WTC11 (cell line): ENCODE measurements around the gene LTA. TPM values are rescaled to one million over a fixed set of nuclear protein-coding genes. Genes with fewer than 3 reads are reported as not detected.

ENCODE experiments used
- ATAC-seq: fragments of 200-7000 bp; cut with Tn5 transposase; 2 replicates; pipeline ENCODE4 v1.10.0; 2021; ENCODE audit warnings: mild to moderate bottlenecking, moderate library complexity
- CTCF ChIA-PET: fragments of 300-600 bp; sonication (Branson Sonifier 250); formaldehyde crosslinking; loops from one replicate; lab custom pipeline; 2021; ENCODE audit warnings: antibody characterized with exemption; lab: Charles Lee
- POLR2A ChIA-PET: fragments of 350-600 bp; sonication (Branson Sonifier 250); formaldehyde crosslinking; loops from one replicate; lab custom pipeline; 2021; ENCODE audit warnings: antibody characterized with exemption; lab: Charles Lee
- DNase-seq: peaks from one replicate; pipeline ENCODE4 v3.0.0; 2021; ENCODE audit warnings: low spot score
- H3K27ac Mint-ChIP-seq: 2 replicates; pipeline ENCODE4 v1.8.0; 2021; ENCODE audit warnings: mixed read lengths
- H3K27me3 Mint-ChIP-seq: 2 replicates; pipeline ENCODE4 v1.8.0; 2021; ENCODE audit warnings: low read depth, mild to moderate bottlenecking, moderate library complexity, mixed read lengths
- H3K36me3 Mint-ChIP-seq: 2 replicates; pipeline ENCODE4 v1.8.0; 2021; ENCODE audit warnings: mixed read lengths
- H3K4me1 Mint-ChIP-seq: 2 replicates; pipeline ENCODE4 v1.8.0; 2022; ENCODE audit warnings: mixed read lengths
- H3K4me3 Mint-ChIP-seq: 2 replicates; pipeline ENCODE4 v1.8.0; 2021; ENCODE audit warnings: mild to moderate bottlenecking, moderate library complexity, mixed read lengths
- H3K9me3 Mint-ChIP-seq: 2 replicates; pipeline ENCODE4 v1.8.0; 2021; ENCODE audit warnings: mixed read lengths
- ARID4B ChIP-seq: sonication (generic); formaldehyde crosslinking; IDR thresholded peaks from 2 replicates; pipeline ENCODE4 v1.8.0; 2023; ENCODE audit warnings: missing genetic modification reagents, mild to moderate bottlenecking, borderline replicate concordance
- ATF2 ChIP-seq: sonication (generic); formaldehyde crosslinking; IDR thresholded peaks from 2 replicates; pipeline ENCODE4 v1.8.1; 2022; ENCODE audit warnings: low read depth, missing genetic modification reagents, borderline replicate concordance
- E2F1 ChIP-seq: sonication (generic); formaldehyde crosslinking; IDR thresholded peaks from 2 replicates; pipeline ENCODE4 v1.8.0; 2022; ENCODE audit warnings: mild to moderate bottlenecking, missing genetic modification reagents
- E2F4 ChIP-seq: sonication (generic); formaldehyde crosslinking; IDR thresholded peaks from 2 replicates; pipeline ENCODE4 v1.8.1; 2022; ENCODE audit warnings: low read depth, mild to moderate bottlenecking, moderate library complexity, missing genetic modification reagents, borderline replicate concordance
- NR3C1 ChIP-seq: sonication (generic); formaldehyde crosslinking; conservative IDR thresholded peaks from 2 replicates; pipeline ENCODE4 v1.8.1; 2023; ENCODE audit warnings: low read depth, mild to moderate bottlenecking, missing genetic modification reagents
- SMAD3 ChIP-seq: sonication (generic); formaldehyde crosslinking; IDR thresholded peaks from 2 replicates; pipeline ENCODE4 v1.8.0; 2022; ENCODE audit warnings: missing genetic modification reagents, mild to moderate bottlenecking, borderline replicate concordance
- SP1 ChIP-seq: sonication (generic); formaldehyde crosslinking; conservative IDR thresholded peaks from 2 replicates; pipeline ENCODE4 v1.8.1; 2022; ENCODE audit warnings: missing genetic modification reagents
- USF2 ChIP-seq: sonication (generic); formaldehyde crosslinking; IDR thresholded peaks from 2 replicates; pipeline ENCODE4 v1.8.1; 2023; ENCODE audit warnings: mild to moderate bottlenecking, missing genetic modification reagents, moderate library complexity
- ZNF219 ChIP-seq: sonication (generic); formaldehyde crosslinking; IDR thresholded peaks from 2 replicates; pipeline ENCODE4 v1.8.0; 2023; ENCODE audit warnings: missing genetic modification reagents, mild to moderate bottlenecking, borderline replicate concordance
- ZNF425 ChIP-seq: fragments of 250-450 bp; sonication (Bioruptor Pico); conservative IDR thresholded peaks from 2 replicates; pipeline ENCODE4 v1.9.0; 2021; ENCODE audit warnings: mild to moderate bottlenecking
- total RNA-seq: library from RNA; stranded (reverse); gene quantifications from 3 replicates; pipeline ENCODE4 v1.2.3, GENCODE V29; 2021

The LTA gene
- total RNA-seq, 1 experiment from 2014 or later, result 0.46 TPM

GRCh38 chr6:31575335-31575901, 3.3 kb downstream of the LTA start, which contains the start of gene TNF:
TNF (plus strand) TSS chr6:31575565; CDS start chr6:31575742, 177 bp downstream.
- Mint-ChIP-seq H3K4me1 (peaks cover 29% of the 10 kb centered on the region), H3K27ac (no peak within 1 kb of the TSS), H3K27me3 (peaks cover 40% of the 10 kb centered on the region), H3K36me3 (no peaks in the 10 kb centered on the region), H3K4me3 (no peak within 1 kb of the TSS), H3K9me3 (no peaks in the 10 kb centered on the region)
- ATAC-seq, result no peak
- ChIA-PET POLR2A (interaction anchor here (1.1 kb wide), 1 partner anchor 29 kb away, joined by 3 read pairs; the partner anchor contains the start of gene ATP6V1G2), CTCF (interaction anchor here (0.6 to 15.1 kb wide), 7 partner anchors 10 to 133 kb away, joined by 3 to 293 read pairs (median 21); partner anchors contain the start of genes ATP6V1G2, LST1, NCR3 and NFKBIL1)
- TF ChIP-seq ZNF219 (no peak), ATF2 (CRISPR knock-in tag) (no peak), E2F4 (CRISPR knock-in tag) (no peak), ARID4B (CRISPR knock-in tag) (no peak), NR3C1 (CRISPR knock-in tag) (no peak), SMAD3 (no peak), ZNF425 (CRISPR knock-in tag) (no peak), E2F1 (no peak), SP1 (no peak), USF2 (CRISPR knock-in tag) (no peak)
- no peak for DNase-seq
